Measurements from ENCODE around the gene TMX2.

Gene TMX2

GRCh38 chr11:57771365-57771764 is 59.0 kb downstream of the TMX2 start:
- DNase-seq, result no peak

DNA sequence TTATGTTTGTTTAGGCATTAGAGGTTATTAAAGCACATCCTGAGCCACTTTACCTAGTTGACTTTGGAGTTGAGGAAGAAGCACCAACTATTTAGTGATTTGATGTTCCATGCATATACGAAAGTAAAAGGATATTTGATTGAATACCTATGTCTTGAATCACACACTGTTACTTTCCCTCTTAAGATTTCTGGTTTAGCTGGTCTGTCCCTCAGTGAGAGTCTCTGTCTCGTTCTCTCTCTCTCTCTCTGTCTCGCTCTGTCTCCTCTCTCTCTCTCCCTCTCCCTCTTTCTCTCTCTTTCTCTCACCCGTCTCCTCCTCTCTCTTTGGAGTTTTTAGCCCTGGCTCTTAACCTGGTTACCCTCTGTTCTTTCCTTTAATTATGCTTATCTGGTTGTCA is 60.2 kb downstream of the TMX2 start:
- peak; percentile 46 for DNase-seq

DNA sequence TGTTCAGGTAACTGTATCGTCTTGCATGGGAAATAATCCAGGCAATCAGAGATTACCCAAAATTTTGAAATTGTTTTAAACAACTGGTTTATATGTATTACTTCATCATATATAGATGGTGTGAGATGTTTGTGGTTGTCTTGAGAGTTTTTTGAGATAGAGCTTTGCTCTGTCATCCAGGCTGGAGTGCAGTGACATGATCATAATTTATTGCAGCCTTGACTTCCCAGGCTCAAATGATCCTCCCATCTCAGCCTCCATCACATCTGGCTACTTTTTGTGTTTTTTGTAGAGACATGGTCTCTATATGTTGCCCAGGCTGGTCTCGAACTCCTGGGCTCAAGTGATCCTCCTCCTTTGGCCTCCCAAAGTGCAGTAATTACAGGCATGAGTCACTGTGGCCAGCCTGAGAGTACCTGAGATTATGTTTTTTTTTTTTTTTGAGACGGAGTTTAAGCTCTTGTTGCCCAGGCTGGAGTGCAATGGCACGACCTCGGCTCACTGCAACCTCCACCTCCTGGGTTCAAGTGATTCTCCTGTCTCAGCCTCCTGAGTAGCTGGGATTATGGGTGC is 60.7 kb downstream of the TMX2 start:
- no peak for DNase-seq

- DNase-seq, result no peak
Observed at GRCh38 chr11:57775491-57775890, 63.1 kb downstream of the TMX2 start.

DNA sequence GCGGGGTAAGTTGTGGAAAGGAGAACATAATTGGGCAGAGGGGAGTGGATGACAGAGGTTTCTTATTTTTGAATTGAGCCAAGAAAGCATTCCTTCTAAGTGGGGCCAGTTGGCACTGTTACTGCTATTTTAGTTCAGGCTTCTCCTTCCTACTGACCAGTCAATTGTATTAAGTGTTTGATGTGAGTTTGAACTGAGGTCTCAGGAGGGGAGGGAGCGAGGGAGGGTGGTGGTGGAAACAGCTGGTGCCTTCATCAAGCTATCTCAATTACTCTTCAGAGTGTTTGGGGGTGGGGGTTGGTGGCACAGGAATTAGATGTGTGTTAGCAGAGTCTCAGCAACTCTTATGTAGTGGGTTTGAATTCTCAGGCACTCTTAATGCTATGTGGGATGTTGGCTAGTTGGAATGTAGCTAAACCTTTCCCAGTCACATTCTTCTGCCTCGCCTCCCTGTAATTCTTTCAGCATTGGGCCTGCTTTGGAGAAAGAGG is 63.7 kb downstream of the TMX2 start:
- DNase-seq, result peak; percentile 67

- no peak for DNase-seq
Observed at GRCh38 chr11:57776577-57777210, 64.3 kb downstream of the TMX2 start.

DNA sequence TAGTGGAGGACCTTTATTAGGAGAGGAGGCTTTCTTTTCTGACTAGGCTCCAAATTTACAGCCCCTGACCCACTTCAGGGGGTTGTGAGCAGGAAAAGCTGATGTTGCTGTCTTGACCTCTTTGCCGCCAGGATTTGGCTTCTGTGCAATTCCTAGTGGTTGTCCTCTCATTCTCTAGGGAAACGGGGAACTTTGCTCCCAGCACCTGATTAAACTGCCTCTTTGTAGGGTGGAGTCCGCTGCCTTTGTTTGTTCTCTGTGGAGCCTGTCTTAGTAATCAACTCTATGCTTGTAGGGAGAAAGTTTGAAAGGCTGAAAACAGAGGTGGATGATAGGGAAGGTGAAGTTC is 65.5 kb downstream of the TMX2 start:
- no peak for DNase-seq

- DNase-seq, result peak; percentile 99
Observed at GRCh38 chr11:57778318-57779037, 66.1 kb downstream of the TMX2 start.

DNA sequence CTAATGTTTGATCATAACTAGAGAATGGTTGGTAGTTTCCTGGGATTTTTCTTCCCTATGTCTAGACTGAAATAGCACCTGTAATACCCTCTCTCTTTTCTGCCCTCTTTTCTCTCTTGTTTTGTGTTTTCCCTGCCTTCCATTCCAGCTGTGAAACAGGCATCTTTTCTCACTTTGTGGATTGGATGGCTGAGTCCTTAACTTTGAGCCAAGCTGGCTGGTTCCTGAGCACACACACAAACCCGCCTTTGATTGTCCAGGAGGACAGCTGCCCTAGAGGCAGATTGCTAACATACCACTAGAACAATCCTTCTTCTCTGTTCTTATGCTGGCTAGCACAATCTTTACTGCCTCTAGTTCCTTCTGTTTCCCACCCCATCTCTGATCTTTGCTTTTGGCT is 66.9 kb downstream of the TMX2 start:
- peak; percentile 70 for DNase-seq

GRCh38 chr11:57781529-57781943 is 69.1 kb downstream of the TMX2 start:
- no peak for DNase-seq

DNA sequence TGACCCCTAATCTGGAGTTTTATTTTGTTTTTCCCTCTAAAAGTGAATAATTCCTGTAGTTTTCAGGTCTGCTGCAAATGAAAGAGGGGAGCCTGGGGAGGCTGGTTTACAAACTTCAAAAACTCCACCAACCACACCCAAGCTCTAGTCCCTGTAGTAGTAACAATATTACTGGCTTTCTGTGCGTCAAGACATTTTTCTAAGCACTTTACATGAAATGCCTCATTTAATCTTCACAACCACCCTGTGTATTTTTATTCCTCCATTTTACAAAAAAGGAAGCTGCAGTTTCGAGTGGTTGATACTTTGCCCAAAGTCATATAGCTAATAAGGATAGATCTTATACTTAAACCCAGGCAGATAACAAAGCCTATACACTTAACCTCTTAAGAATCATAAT is 72.7 kb downstream of the TMX2 start:
- DNase-seq, result no peak

DNA sequence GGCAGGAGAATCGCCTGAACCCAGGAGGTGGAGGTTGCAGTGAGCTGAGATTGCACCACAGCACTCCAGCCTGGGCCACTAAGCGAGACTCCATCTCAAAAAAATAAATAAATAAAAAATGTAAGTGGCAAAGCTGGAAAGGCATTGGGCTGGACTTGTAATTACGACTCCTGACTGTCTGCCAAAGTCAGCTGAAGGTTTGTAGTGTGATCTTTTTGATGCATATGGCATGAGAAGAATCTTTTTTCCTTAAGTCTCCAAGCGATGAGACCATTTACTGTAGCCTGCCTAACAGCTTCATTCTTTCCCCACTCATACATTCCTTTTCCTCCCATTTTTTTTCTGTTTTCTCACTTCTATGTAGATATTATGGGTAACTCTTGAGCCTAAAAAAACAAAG is 74.0 kb downstream of the TMX2 start:
- peak; percentile 55 for DNase-seq

- no peak for DNase-seq
Observed at GRCh38 chr11:57787006-57787604, 74.7 kb downstream of the TMX2 start.

GRCh38 chr11:57787920-57788702 is 75.7 kb downstream of the TMX2 start:
- no peak for DNase-seq

GRCh38 chr11:57788703-57789088 is 76.3 kb downstream of the TMX2 start:
- no peak for DNase-seq

Data from EL (cell line).